Suprapubic skin (tissue), 3 donors: Measurements from ENCODE around the gene PHOSPHO1.

Experiments
- POLR2A ChIP-seq, 2 donors: fragments of 450-650 bp; IDR thresholded peaks; one replicate each; pipeline ENCODE4 v1.6.1; 2017; ENCODE audit warnings: antibody characterized with exemption in 2 of 2, mild to moderate bottlenecking in 2 of 2, moderate library complexity in 2 of 2
- TF ChIP-seq, protein P1 (sequence below), 2 donors: fragments of 200-600 bp in 1 of 2; fragments of 450-650 bp in 1 of 2; sonication (generic) in 1 of 2; IDR thresholded peaks; one replicate each; pipeline ENCODE4 v1.5.1; 2016 to 2019; ENCODE audit warnings: antibody characterized with exemption in 2 of 2, mild to moderate bottlenecking in 1 of 2, moderate library complexity in 1 of 2

DNA sequence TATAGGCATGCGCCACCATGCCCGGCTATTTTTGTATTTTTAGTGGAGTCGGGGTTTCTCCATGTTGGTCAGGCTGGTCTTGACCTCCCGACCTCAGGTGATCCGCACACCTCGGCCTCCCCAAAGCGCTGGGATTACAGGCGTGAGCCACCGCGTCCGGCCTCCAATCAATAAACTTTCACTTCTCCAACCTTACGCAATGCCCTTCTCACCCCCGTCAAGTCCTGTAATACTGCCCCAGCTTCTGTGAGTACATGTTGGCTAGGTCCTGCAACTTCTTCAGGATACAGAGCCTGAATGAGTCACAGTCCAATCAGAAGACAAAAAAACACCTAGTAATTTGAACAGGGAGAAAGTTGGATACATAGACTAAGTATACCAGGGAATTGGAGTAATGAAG, 47.1 kb upstream of the PHOSPHO1 start:
- TF ChIP-seq, protein P1, sequence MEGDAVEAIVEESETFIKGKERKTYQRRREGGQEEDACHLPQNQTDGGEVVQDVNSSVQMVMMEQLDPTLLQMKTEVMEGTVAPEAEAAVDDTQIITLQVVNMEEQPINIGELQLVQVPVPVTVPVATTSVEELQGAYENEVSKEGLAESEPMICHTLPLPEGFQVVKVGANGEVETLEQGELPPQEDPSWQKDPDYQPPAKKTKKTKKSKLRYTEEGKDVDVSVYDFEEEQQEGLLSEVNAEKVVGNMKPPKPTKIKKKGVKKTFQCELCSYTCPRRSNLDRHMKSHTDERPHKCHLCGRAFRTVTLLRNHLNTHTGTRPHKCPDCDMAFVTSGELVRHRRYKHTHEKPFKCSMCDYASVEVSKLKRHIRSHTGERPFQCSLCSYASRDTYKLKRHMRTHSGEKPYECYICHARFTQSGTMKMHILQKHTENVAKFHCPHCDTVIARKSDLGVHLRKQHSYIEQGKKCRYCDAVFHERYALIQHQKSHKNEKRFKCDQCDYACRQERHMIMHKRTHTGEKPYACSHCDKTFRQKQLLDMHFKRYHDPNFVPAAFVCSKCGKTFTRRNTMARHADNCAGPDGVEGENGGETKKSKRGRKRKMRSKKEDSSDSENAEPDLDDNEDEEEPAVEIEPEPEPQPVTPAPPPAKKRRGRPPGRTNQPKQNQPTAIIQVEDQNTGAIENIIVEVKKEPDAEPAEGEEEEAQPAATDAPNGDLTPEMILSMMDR (IDR thresholded peaks at IDR 0.05) = no peak
- no peak for TF ChIP-seq POLR2A (IDR thresholded peaks at IDR 0.05)
